ENCODE data around the gene AATF.
A peak's percentile ranks its signal among the peaks of the same experiment; 100 is the strongest.

The AATF gene

DNA sequence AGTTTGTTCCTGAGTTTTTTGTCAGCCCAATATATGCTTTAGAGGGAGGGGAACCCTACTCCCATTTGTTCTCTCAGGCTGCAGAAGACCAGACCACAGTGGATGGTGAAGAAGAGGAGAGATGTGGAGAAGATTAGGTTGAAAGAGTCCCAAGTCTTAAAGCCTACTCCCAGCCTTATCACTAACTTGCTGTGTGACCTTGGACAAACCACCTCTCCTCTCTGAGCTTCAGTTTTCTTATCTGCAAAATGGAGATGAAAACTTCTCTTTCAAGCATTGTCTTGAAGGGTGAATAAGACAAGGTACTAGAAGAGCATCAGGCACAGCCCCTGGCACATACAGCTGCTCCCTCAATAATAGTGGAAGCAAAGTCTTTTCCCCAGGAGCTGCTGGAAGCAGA is 26.6 kb upstream of the AATF start:
- no peak overlapping the region for H3K4me3 Mint-ChIP-seq
- H3K27me3 Mint-ChIP-seq (ENCODE audit: low read depth): peaks cover 40% of the 10 kb centered on the region
- H3K9me3 Mint-ChIP-seq: no peaks in the 10 kb centered on the region
- H3K27ac Mint-ChIP-seq: no peak overlapping the region
- H3K36me3 Mint-ChIP-seq (ENCODE audit: low read depth): no peaks in the 10 kb centered on the region
- peaks cover 8% of the 10 kb centered on the region for H3K4me1 Mint-ChIP-seq (ENCODE audit: low read depth)

DNA sequence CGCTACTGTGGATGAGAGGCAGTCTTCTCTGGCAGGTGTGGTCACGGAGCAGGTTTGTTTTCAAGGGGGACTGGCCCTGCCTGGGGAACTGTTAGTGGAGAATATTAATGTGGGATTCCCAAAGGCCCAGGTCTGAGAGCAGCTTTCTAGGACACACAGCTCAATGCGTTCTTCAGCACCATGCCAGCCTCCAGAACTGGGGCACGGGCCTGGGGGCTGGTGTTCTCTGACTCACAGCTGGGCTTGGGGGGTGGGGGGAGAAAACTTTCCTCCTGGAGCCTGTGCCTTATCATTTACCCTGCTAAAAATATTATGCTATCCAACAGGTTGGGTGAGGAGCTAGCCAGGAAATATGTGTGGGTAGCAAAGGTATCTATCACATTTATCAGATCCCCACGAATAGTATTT is 24.9 kb upstream of the AATF start:
- Mint-ChIP-seq H3K36me3 (ENCODE audit: low read depth) (no peaks in the 10 kb centered on the region), H3K4me3 (no peak overlapping the region), H3K4me1 (ENCODE audit: low read depth) (peaks cover 8% of the 10 kb centered on the region), H3K9me3 (no peaks in the 10 kb centered on the region), H3K27me3 (ENCODE audit: low read depth) (peaks cover 55% of the 10 kb centered on the region), H3K27ac (no peak overlapping the region)

GRCh38 chr17:36926226-36926625 is 22.5 kb upstream of the AATF start:
- Mint-ChIP-seq H3K4me3 (no peak overlapping the region), H3K27me3 (ENCODE audit: low read depth) (peaks cover 63% of the 10 kb centered on the region)

DNA sequence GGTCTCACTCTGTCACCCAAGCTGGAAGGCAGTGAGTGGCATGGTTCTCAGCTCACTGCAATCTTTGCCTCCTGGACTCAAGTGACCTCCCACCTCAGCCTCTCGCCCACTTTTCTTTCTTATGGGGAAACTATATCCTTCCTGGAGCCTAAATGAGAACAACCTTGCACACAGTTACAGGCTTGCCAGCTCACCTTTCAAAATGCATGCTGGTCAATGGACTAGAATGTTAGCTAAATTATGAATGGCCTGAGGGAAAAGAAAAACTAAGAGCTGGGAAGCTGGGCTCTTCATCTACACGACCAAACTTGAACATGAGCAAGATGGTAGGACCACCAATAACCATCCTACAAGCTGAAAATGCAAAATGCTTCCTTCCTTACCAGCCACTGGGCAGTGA is 22.1 kb upstream of the AATF start:
- Mint-ChIP-seq H3K9me3 (no peaks in the 10 kb centered on the region), H3K27me3 (ENCODE audit: low read depth) (peaks cover 63% of the 10 kb centered on the region), H3K4me3 (no peak overlapping the region), H3K4me1 (ENCODE audit: low read depth) (peaks cover 1% of the 10 kb centered on the region), H3K36me3 (ENCODE audit: low read depth) (peaks cover 2% of the 10 kb centered on the region), H3K27ac (no peak overlapping the region)

More at GRCh38 chr17:36926226-36926625, 22.5 kb upstream of the AATF start:
- peaks cover under 1% of the 10 kb centered on the region for H3K36me3 Mint-ChIP-seq (ENCODE audit: low read depth)
- no peak overlapping the region for H3K27ac Mint-ChIP-seq
- peaks cover 4% of the 10 kb centered on the region for H3K4me1 Mint-ChIP-seq (ENCODE audit: low read depth)
- H3K9me3 Mint-ChIP-seq: no peaks in the 10 kb centered on the region

- Mint-ChIP-seq H3K4me1 (ENCODE audit: low read depth) (peaks cover 11% of the 10 kb centered on the region), H3K27ac (no peak overlapping the region), H3K27me3 (ENCODE audit: low read depth) (peaks cover 74% of the 10 kb centered on the region), H3K4me3 (no peak overlapping the region), H3K36me3 (ENCODE audit: low read depth) (peaks cover 6% of the 10 kb centered on the region), H3K9me3 (no peaks in the 10 kb centered on the region)
Measured at GRCh38 chr17:36928471-36929345, 20.0 kb upstream of the AATF start.

GRCh38 chr17:36929851-36930582 is 18.7 kb upstream of the AATF start:
- Mint-ChIP-seq H3K27ac (no peak overlapping the region), H3K9me3 (no peaks in the 10 kb centered on the region), H3K36me3 (ENCODE audit: low read depth) (peaks cover 6% of the 10 kb centered on the region), H3K27me3 (ENCODE audit: low read depth) (peaks cover 84% of the 10 kb centered on the region), H3K4me3 (no peak overlapping the region), H3K4me1 (ENCODE audit: low read depth) (peaks cover 14% of the 10 kb centered on the region)

DNA sequence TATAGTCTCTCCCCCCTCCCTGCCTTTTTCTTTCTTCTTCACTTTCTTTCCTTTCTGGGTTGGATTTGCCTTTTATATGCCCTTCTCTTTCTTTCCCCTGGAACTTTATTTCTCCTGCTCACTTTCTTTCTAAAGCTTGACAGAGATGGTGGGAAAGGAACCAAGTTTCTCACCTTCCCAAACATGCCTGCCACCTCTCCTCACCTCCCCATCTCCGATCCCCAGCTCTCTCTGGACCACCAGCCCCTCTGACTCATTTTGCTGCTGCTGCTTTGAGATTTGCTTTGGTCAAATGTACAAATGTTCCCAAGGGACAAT is 18.2 kb upstream of the AATF start:
- no peaks in the 10 kb centered on the region for H3K9me3 Mint-ChIP-seq

DNA sequence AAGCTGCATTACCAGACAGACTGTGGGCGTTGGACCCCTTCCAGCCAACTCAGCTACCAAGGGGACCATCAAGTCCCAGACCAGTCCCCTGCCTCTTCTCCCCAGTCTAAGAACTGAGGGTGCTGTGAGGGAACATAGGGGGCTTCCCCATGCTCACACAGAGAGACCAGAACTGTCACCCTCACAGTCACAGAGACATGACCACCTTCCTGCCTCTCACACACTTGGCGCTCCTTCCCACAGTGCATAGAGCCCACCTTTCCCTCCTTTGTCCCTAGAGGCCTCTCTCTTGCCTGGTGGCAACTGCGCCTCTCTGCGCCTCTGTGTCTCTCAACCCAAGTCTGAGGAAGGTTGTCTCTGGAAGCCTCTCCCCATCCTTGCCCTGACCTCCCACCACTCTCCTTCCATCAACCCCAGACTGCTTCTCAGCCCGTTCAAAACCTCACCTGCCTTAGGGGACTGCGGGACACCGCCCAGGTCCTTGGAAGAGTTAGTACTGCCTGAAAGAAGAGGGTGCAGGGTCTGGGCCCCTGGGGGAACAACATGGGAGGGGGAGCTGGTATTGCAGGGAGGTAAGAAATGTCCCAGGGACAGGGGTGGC is 17.6 kb upstream of the AATF start:
- Mint-ChIP-seq H3K4me3 (no peak overlapping the region), H3K36me3 (ENCODE audit: low read depth) (peaks cover 7% of the 10 kb centered on the region), H3K27me3 (ENCODE audit: low read depth) (peaks cover 94% of the 10 kb centered on the region), H3K9me3 (no peaks in the 10 kb centered on the region), H3K4me1 (ENCODE audit: low read depth) (peaks cover 23% of the 10 kb centered on the region), H3K27ac (no peak overlapping the region)

More for the DNA sequence above, 18.2 kb upstream of the AATF start:
- Mint-ChIP-seq H3K27ac (no peak overlapping the region), H3K4me3 (no peak overlapping the region), H3K36me3 (ENCODE audit: low read depth) (peaks cover 7% of the 10 kb centered on the region), H3K27me3 (ENCODE audit: low read depth) (peaks cover 89% of the 10 kb centered on the region), H3K4me1 (ENCODE audit: low read depth) (peaks cover 19% of the 10 kb centered on the region)

DNA sequence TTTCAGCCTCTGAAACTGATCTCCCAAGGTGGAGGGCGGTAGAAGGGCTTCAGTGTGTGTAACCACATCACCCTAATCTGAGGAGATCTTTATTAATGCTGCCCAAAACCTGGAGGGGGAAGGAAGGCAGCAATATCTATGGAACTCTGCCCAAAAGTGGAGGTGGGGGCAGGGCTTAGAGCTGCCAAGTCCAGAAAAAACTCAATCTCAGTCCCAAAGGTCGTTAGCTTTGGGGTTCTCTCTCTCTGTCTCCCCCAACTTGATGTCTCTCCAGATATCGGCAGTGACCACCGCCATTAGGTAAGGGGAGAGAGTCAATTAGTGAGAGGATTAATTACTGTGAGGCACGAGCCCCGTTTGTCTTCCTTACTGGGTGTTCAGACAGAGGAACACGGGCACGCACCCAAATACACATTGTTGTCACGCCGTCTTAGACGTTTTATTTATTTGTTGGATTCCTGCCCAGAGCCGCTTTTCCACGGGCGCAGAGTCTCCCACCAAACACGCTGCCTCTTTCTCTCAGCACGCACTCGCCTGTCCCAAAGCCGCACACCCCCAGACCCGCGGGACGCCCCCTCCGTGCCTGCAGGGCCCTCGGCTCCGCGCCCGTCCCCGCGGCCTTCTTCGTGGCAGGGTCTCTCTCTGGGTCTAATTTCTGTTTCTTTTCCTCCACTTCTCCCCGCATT is 16.9 kb upstream of the AATF start:
- Mint-ChIP-seq H3K27me3 (ENCODE audit: low read depth) (peaks cover 95% of the 10 kb centered on the region), H3K4me1 (ENCODE audit: low read depth) (peaks cover 23% of the 10 kb centered on the region), H3K36me3 (ENCODE audit: low read depth) (peaks cover 7% of the 10 kb centered on the region), H3K9me3 (no peaks in the 10 kb centered on the region), H3K4me3 (peak overlapping the region; percentile 57), H3K27ac (no peak overlapping the region)

DNA sequence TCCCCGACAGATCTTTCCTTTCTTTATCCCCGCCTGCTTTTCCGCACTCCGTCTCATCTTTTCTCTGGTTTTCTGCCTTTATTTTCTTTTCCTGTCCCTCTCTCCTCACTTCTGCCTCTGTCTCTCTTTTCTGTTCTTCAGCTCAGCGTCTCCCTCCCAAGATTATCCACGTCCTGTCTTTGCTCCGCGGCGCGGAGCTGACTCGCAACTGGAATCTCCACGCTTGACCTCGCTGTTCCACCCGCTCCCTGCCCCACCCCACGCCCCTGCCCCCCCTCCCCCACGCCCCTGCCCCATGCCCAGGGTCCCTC is 16.4 kb upstream of the AATF start:
- Mint-ChIP-seq H3K4me3 (peak overlapping the region; percentile 57), H3K4me1 (ENCODE audit: low read depth) (peaks cover 26% of the 10 kb centered on the region), H3K36me3 (ENCODE audit: low read depth) (peaks cover 7% of the 10 kb centered on the region), H3K27ac (no peak overlapping the region), H3K9me3 (no peaks in the 10 kb centered on the region), H3K27me3 (ENCODE audit: low read depth) (peaks cover 97% of the 10 kb centered on the region)

- H3K4me3 Mint-ChIP-seq: no peak overlapping the region
- H3K4me1 Mint-ChIP-seq (ENCODE audit: low read depth): peaks cover 28% of the 10 kb centered on the region
- no peaks in the 10 kb centered on the region for H3K9me3 Mint-ChIP-seq
- H3K27me3 Mint-ChIP-seq (ENCODE audit: low read depth): peaks cover 97% of the 10 kb centered on the region
- H3K36me3 Mint-ChIP-seq (ENCODE audit: low read depth): peaks cover 7% of the 10 kb centered on the region
- peak overlapping the region; percentile 64 for H3K27ac Mint-ChIP-seq
Measured at GRCh38 chr17:36932694-36933511, 15.9 kb upstream of the AATF start.

GRCh38 chr17:36933512-36934143 is 15.1 kb upstream of the AATF start:
- H3K27ac Mint-ChIP-seq: peak overlapping the region; percentile 8
- H3K36me3 Mint-ChIP-seq (ENCODE audit: low read depth): peaks cover 7% of the 10 kb centered on the region
- peak overlapping the region; percentile 25 for H3K4me3 Mint-ChIP-seq
- H3K4me1 Mint-ChIP-seq (ENCODE audit: low read depth): peaks cover 32% of the 10 kb centered on the region
- H3K9me3 Mint-ChIP-seq: no peaks in the 10 kb centered on the region
- peaks cover 97% of the 10 kb centered on the region for H3K27me3 Mint-ChIP-seq (ENCODE audit: low read depth)

GRCh38 chr17:36934144-36934691 is 14.5 kb upstream of the AATF start:
- Mint-ChIP-seq H3K9me3 (no peaks in the 10 kb centered on the region), H3K27me3 (ENCODE audit: low read depth) (peaks cover 97% of the 10 kb centered on the region), H3K36me3 (ENCODE audit: low read depth) (peaks cover 10% of the 10 kb centered on the region), H3K27ac (no peak overlapping the region), H3K4me3 (peak overlapping the region; percentile 25), H3K4me1 (ENCODE audit: low read depth) (peaks cover 35% of the 10 kb centered on the region)
